K562 (cell line): Measurements from ENCODE around the gene TRNP1. TPM values are rescaled to one million over a fixed set of nuclear protein-coding genes. Genes with fewer than 3 reads are reported as not detected.

Source experiments
- ATAC-seq: fragments of 200-7000 bp; cut with Tn5 transposase; 3 replicates; pipeline ENCODE4 v1.9.1; 2020; ENCODE audit warnings: moderate library complexity
- BruUV-seq: library from RNA; stranded (reverse); fragments of 400-500 nt; replicated peaks from 2 replicates; lab custom pipeline; 2021; lab: Mats Ljungman, UMichigan
- CTCF ChIA-PET: fragments of 300-600 bp; formaldehyde crosslinking; extraction: SDS; loops from one replicate; lab custom pipeline; 2021; ENCODE audit warnings: low intra/inter-chr PET ratio; lab: Yijun Ruan, JAX
- POLR2A ChIA-PET: fragments of 300-600, 350-650 bp; sonication (Branson Sonifier 250); formaldehyde crosslinking; extraction: SDS; loops from one replicate; lab custom pipeline; 2021; ENCODE audit warnings: antibody characterized with exemption, inconsistent platforms; lab: Yijun Ruan, JAX
- DNase-seq, 4 experiments: peaks; one replicate each; pipeline versions ENCODE4 v3.0.0 to v3.0.0-alpha.2; 2011 to 2018; ENCODE audit warnings: low spot score in 3 of 4, mixed read lengths in 3 of 4; ENCODE audit errors: extremely low read depth in 1 of 4
- FAIRE-seq: peaks from 2 replicates; lab custom pipeline; 2011; peaks lifted over from hg19 to GRCh38; lab: Jason Lieb, UNC
- H2AFZ ChIP-seq: 2 replicates; pipeline ENCODE4 v1.6.0; 2011; ENCODE audit warnings: low read depth, low read length, control low read depth, inconsistent platforms
- H3K27ac ChIP-seq: fragments of 200-600 bp; 3 replicates; pipeline ENCODE4 v1.8.0; 2011; ENCODE audit warnings: low read depth, mild to moderate bottlenecking, control low read depth, inconsistent platforms, low read length, moderate library complexity, mixed read lengths; ENCODE audit errors: extremely low read depth
- H3K27me3 ChIP-seq, 2 experiments: fragments of 300-600 bp in 1 of 2; 2 replicates in 1 of 2; 3 replicates in 1 of 2; pipeline versions ENCODE4 v1.6.0 to v1.8.0; 2011; ENCODE audit warnings: inconsistent platforms in 2 of 2, low read length in 2 of 2, mild to moderate bottlenecking in 1 of 2, mixed read lengths in 1 of 2, moderate library complexity in 1 of 2; ENCODE audit not compliant: control insufficient read depth in 2 of 2, insufficient read depth in 2 of 2
- H3K36me3 ChIP-seq: fragments of 300-600 bp; 3 replicates; pipeline ENCODE4 v1.8.0; 2011; ENCODE audit warnings: mild to moderate bottlenecking, low read length, inconsistent platforms; ENCODE audit not compliant: control insufficient read depth, insufficient read depth
- H3K4me1 ChIP-seq, 2 experiments: fragments of 200-600 bp in 1 of 2; replicated peaks in 1 of 2; 2 replicates in 1 of 2; 3 replicates in 1 of 2; pipeline versions ENCODE4 v1.5.1 to v1.8.0; 2011; ENCODE audit warnings: inconsistent platforms in 2 of 2, low read length in 2 of 2, mild to moderate bottlenecking in 1 of 2, mixed read lengths in 1 of 2, moderate library complexity in 1 of 2; ENCODE audit not compliant: control insufficient read depth in 2 of 2, insufficient read depth in 2 of 2
- H3K4me2 ChIP-seq: 2 replicates; pipeline ENCODE4 v1.6.1; 2011; ENCODE audit warnings: low read length, control low read depth, inconsistent platforms, mixed read lengths; ENCODE audit not compliant: insufficient read depth
- H3K4me3 ChIP-seq: fragments of 200-600 bp; sonication (generic), shearing (Covaris generic); 2 replicates; pipeline ENCODE4 v1.5.1; 2016; ENCODE audit warnings: control low read depth, inconsistent platforms
- H3K79me2 ChIP-seq: fragments of 200-600 bp; 3 replicates; pipeline ENCODE4 v1.8.0; 2011; ENCODE audit warnings: low read length, inconsistent platforms; ENCODE audit not compliant: control insufficient read depth, insufficient read depth
- H3K9ac ChIP-seq, 2 experiments: 2 replicates each; pipeline versions ENCODE4 v1.6.0 to v1.6.1; 2011; ENCODE audit warnings: low read depth in 2 of 2, low read length in 2 of 2, control low read depth in 1 of 2, inconsistent platforms in 1 of 2, mild to moderate bottlenecking in 1 of 2, mixed read lengths in 1 of 2; ENCODE audit not compliant: insufficient read depth in 1 of 2
- H3K9me1 ChIP-seq: one replicate; pipeline ENCODE4 v1.6.0; 2011; ENCODE audit warnings: inconsistent platforms, mild to moderate bottlenecking, low read length, moderate library complexity; ENCODE audit not compliant: control insufficient read depth, insufficient read depth
- H3K9me3 ChIP-seq: replicated peaks from 2 replicates; pipeline ENCODE4 v1.5.1; 2011; ENCODE audit warnings: low read depth, low read length, inconsistent platforms; ENCODE audit not compliant: control insufficient read depth, insufficient read depth
- H4K20me1 ChIP-seq: replicated peaks from 2 replicates; pipeline ENCODE4 v1.6.1; 2011; ENCODE audit warnings: low read length, inconsistent platforms, mixed read lengths; ENCODE audit not compliant: control insufficient read depth, insufficient read depth
- ARID3B ChIP-seq: fragments of 250-450 bp; sonication (Bioruptor Pico); IDR thresholded peaks from 2 replicates; pipeline ENCODE4 v1.4.0; 2020; ENCODE audit warnings: borderline replicate concordance
- HDAC2 ChIP-seq: fragments of 450-650 bp; IDR thresholded peaks from 2 replicates; pipeline ENCODE4 v1.6.1; 2016; ENCODE audit warnings: mild to moderate bottlenecking
- MED1 ChIP-seq: sonication (generic); formaldehyde crosslinking; IDR thresholded peaks from 2 replicates; pipeline ENCODE4 v1.8.1; 2023; ENCODE audit warnings: missing genetic modification reagents, borderline replicate concordance
- POLR2A ChIP-seq: fragments of 450-650 bp; conservative IDR thresholded peaks from 2 replicates; pipeline ENCODE4 v1.6.1; 2016
- POLR2B ChIP-seq: fragments of 450-650 bp; IDR thresholded peaks from 2 replicates; pipeline ENCODE4 v1.6.1; 2018; ENCODE audit warnings: low read depth; ENCODE audit not compliant: partially characterized antibody
- U2AF2 ChIP-seq: fragments of 200-400 bp; formaldehyde crosslinking; optimal IDR thresholded peaks from 2 replicates; pipeline ENCODE3; 2017; ENCODE audit warnings: low read depth, mild to moderate bottlenecking, low read length
- ZFP91 ChIP-seq: sonication (generic); formaldehyde crosslinking; IDR thresholded peaks from 2 replicates; pipeline ENCODE4 v1.8.0; 2022; ENCODE audit warnings: mild to moderate bottlenecking, missing genetic modification reagents
- WGBS: fragments of 100-300 bp; shearing (Covaris generic); methylation state at CpG from one replicate; pipeline ENCODE4 v1.1.6; 2016; ENCODE audit warnings: low coverage, mixed read lengths; ENCODE audit not compliant: insufficient coverage; ENCODE audit errors: missing lambda C conversion rate; 5-methylcytosine and 5-hydroxymethylcytosine counted together
- in situ Hi-C: fragments of 300-500 bp; cut with MboI; formaldehyde crosslinking; loops from 4 replicates; pipeline ENCODE4 v1.15.0; 2018; ENCODE audit warnings: inconsistent platforms, mixed read lengths
- intact Hi-C: fragments of 100-400 bp; cut with micrococcal nuclease; formaldehyde crosslinking; loops from 2 replicates; pipeline ENCODE4 v1.14.2; 2022
- polyA plus RNA-seq, 8 experiments: library from polyadenylated mRNA; depleted of rRNA in 4 of 8; stranded (reverse) in 5 of 8; unstranded in 3 of 8; fragments of >200 nt; fragmentation: Nextera tagmentation in 2 of 8; fragmentation: Illumina TruSeq in 1 of 8; extraction: Ambion mirVana in 2 of 8; extraction: Trizol in 1 of 8; gene quantifications; 2 replicates each; pipeline versions ENCODE4 v1.2.1 to v1.2.3, GENCODE V29; 2011 to 2014; ENCODE audit warnings: inconsistent platforms in 1 of 8, missing spikeins in 1 of 8
- total RNA-seq, 7 experiments: library from RNA; depleted of rRNA in 6 of 7; stranded (reverse); fragments of >200 nt in 6 of 7; fragmentation: Illumina TruSeq in 2 of 7; extraction: Trizol in 2 of 7; gene quantifications; 2 replicates each; pipeline versions ENCODE4 v1.2.1 to v1.2.3, GENCODE V29; 2011 to 2021; ENCODE audit warnings: low replicate concordance in 1 of 7
- TF ChIP-seq, protein P1 (sequence below): fragments of 450-650 bp; formaldehyde crosslinking; IDR thresholded peaks from 2 replicates; pipeline ENCODE4 v1.4.0; 2020; ENCODE audit warnings: mild to moderate bottlenecking, mixed read lengths

The TRNP1 gene
- total and polyA plus RNA-seq, 9 of the 15 experiments (the other 6 are each of a cell fraction or from before 2014, with no cell fraction given): 0.03 to 1.3 (median 0.95) TPM

DNA sequence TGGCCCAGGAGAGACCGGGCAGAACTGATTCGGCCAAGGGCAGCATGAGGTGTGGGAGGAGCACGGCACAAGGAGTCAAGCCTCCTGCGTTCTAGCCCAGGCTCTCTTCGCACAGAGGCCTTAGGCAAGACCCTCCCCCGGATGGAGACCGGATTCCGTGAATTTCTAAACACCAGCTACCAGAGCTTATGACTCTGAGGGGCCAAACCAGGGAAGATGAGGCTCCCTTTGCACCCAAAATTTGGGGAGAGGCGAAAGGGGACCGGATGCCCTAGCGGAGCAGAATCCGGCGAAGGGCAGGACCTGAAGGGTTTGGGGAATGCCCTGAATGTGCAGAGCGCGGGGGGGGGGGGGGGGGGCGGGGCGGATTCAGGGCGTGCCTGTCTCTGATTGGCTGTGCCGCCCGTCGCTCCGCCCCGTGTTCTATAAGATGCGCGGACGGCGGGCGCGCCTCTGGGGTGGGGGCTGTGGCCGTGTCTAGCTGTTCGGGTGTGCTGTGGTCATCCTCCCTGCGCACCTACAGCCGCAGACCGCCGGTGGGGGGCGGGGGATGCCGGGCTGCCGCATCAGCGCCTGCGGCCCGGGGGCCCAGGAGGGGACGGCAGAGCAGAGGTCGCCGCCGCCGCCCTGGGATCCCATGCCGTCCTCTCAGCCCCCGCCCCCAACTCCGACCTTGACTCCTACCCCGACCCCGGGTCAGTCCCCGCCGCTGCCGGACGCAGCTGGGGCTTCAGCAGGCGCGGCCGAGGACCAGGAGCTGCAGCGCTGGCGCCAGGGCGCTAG lies at the start of gene TRNP1 (continued):
- no peak for TF ChIP-seq ARID3B
- TF ChIP-seq, protein P1, sequence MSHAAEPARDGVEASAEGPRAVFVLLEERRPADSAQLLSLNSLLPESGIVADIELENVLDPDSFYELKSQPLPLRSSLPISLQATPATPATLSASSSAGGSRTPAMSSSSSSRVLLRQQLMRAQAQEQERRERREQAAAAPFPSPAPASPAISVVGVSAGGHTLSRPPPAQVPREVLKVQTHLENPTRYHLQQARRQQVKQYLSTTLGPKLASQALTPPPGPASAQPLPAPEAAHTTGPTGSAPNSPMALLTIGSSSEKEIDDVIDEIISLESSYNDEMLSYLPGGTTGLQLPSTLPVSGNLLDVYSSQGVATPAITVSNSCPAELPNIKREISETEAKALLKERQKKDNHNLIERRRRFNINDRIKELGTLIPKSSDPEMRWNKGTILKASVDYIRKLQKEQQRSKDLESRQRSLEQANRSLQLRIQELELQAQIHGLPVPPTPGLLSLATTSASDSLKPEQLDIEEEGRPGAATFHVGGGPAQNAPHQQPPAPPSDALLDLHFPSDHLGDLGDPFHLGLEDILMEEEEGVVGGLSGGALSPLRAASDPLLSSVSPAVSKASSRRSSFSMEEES (CRISPR knock-in tag): no peak
- no peak for TF ChIP-seq U2AF2
- no peak for TF ChIP-seq HDAC2
- no peak for TF ChIP-seq POLR2B
- no peak for TF ChIP-seq MED1 (CRISPR knock-in tag)
- TF ChIP-seq, all 486 proteins: peak for 44

- Histone ChIP-seq H3K9me3 (no peaks in the 10 kb centered on the region; the same call in 1 of the 2 replicates), H2AFZ (no peak overlapping the region), H3K9me1 (no peaks in the 10 kb centered on the region), H4K20me1 (no peaks in the 10 kb centered on the region), H3K9ac (no peak overlapping the region; a peak in 1 of 4 replicates), H3K4me1 (peaks cover 3 to 11% of the 10 kb centered on the region in 2 experiments; a peak in 4 of 5 replicates), H3K36me3 (peaks cover 66% of the 10 kb centered on the region), H3K4me3 (no peak overlapping the region), H3K79me2 (no peaks in the 10 kb centered on the region), H3K27me3 (no peaks in the 10 kb centered on the region), H3K27ac (no peak overlapping the region), H3K4me2 (no peak overlapping the region)
- WGBS: 89% methylated on average over 2 of the region's 2 CpGs
- intact Hi-C loops (no loop called here), in situ Hi-C loops (no loop called here)
- TF ChIP-seq ZFP91 (no peak), POLR2A (0 out of 2 replicates have a peak, but pooled peaks have one; percentile 13)
- DNase-seq: no peak
- CTCF ChIA-PET: no interaction called here
- POLR2A ChIA-PET: interaction anchor here (1.1 kb wide), 1 partner anchor 9 kb away, joined by 4 read pairs; no protein-coding TSS in a partner anchor
- ATAC-seq: no peak
- BruUV-seq: no TSS peak
- no peak for FAIRE-seq
Observed at GRCh38 chr1:26945138-26945537, 48.4 kb upstream of the TRNP1 start.
